Stimulated activated CD4-positive, alpha-beta T cell treated with anti-CD3 and anti-CD28 coated beads, TNF-alpha, amount 100 ng/mL, for 4 hours (primary cell): Measurements from ENCODE around the gene PPARA.

Experiments used
- DNase-seq, 3 experiments: peaks; one replicate each; pipeline ENCODE4 v3.0.0-alpha.2; 2020; ENCODE audit warnings: low read depth in 3 of 3

Gene PPARA

GRCh38 chr22:46143491-46144147, 6.7 kb upstream of the PPARA start:
- no peak for DNase-seq

DNA sequence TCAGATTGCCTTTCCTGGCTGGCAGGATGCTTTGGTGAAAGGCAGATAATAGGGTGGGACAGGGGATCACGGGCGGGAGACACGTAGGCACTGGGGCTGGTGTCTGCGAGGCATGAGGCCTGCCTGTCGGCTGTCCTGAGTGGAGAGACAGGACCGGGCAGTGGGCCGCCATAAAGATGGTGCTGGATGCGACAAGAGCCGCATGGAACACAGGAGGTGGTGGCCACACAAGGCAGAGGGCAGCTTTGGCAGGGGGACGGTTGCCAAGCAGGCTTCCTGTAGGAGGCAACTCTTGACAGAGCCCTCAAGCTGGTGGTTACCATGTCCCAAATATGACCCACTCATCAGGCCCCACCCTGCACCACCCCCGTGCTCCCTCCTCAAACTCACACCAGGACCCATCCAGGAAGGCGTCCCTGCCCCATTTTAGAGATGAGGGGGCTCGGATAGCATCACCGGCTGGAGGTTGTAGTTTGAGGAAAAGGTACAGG, 4.9 kb upstream of the PPARA start:
- no peak for DNase-seq

GRCh38 chr22:46145896-46146295, 4.4 kb upstream of the PPARA start:
- DNase-seq = no peak

DNA sequence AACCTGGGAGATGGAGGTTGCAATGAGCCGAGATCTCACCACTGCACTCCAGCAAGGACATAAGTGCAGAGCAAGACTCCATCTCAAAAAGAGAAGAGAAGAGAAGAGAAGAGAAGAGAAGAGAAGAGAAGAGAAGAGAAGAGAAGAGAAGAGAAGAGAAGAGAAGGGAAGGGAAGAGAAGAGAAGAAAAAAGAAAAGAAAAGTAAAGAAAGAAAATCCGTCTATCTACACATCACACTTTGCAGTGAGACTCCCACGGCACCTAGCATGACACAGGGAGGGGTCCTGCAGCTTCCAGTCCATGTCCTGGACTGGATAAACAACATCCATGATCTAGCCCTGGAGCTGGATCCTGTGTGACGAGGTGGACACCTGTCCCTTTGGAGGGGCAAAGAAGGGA, 4.0 kb upstream of the PPARA start:
- DNase-seq = no peak

DNA sequence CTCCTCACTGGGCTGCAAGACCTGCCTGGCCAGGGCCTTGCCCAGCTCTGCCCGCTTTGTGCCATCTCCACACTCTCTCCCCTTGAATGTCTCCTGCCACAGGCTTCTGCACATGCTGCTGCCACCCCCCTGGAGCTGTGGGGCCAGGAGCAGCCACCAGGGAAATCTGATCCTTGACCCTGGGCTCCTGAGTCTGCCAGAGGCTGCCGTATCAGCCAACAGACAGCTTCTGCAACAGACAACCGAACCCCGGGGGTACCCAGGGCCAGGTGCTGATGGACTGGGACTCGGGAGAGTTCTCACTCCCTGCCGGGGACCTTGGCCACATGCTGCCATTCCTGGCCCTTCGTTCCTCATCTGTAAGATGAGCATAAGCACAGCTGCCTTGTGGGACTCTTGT, 3.3 kb upstream of the PPARA start:
- no peak for DNase-seq

DNA sequence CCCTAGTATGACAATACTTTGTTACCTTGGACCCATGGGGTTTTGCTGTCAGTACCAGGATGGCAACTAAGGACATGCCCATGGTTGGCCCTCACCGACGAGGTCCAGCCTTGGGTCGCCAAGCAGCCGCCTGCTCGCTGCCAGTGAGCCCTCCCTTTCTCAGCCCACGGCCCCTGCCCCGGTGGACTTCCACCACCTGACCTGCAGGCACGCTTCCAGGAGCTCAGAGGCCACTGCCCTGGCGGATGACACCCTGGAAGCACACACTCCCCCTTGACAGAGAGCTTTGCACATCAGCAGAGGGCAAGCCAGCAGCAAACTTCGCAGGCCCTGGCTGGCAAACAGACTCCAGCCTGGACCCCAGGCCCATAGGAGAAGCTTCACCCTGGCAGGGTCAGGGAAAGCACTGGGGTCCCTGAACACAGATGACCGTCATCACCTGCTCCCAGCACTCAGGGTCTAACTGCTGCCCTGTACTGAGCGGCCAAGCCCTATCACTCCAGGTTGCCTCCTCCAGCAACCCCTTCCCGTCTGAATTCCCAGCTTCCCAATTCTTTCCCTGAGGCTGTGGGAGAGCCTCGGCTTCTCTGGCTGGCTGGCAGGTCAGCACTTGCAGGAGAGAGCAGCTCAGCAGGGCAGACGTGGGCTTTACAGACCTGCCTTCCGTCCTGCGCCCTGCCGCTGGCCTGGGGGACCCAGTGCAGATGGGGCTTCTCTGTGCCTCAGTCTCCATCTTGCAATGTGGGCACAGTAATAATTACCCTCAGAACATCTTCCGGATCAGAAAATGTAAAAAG, 2.7 kb upstream of the PPARA start:
- DNase-seq = no peak

DNA sequence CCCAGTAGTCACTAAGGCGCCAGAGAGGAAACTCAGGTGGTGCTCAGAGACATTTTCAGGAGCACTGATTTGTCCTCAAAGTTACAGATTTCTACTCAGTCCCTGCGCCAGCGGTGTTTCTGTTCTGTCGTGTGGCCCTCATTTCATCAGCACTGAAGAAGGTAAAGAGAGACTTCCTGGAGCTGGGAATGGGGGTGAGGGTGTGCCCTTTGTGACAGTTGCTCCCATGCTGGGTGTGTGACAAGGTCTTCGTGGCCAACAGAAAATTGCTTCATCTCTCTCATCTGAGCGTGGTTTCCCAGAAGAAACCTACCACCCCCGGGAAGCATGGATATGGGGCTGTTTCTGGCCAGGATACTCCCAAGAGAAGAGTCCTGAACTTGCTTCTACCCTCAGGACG, 2.0 kb upstream of the PPARA start:
- no peak for DNase-seq

DNA sequence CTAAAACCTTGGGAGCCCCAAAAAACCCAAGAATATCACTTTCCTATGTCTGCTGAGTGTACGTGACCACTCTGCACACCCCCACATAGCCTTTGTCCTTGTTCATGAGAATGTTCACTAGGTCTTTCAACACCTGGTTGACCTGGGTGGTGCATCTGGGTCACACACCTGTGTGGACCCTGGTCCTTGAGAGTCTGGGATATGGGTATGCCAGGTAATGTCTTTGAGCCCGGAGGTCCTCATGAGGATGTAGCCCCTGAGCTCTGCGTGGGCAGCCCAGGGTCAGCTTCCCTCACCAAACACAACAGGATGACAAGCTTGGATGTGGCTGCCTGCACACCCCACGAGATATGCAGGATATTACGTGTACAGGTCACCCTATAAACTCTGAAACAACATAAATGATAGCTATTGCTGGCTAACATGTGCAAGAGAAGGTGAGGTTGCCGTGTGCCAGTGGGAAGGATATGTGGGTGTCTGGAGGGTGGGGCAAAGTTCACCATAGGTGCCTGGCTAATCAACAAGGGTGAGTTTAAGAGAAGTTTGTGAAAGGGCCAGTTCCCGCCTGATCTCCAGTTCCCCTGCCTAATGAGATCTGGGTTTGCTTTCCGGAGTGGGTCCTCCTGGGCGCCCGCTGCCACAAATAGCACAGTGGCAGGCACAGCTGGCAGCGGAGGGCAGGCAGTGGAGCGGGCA, 1.4 kb upstream of the PPARA start:
- peak in 1 of 3 experiments; percentile 2 for DNase-seq

DNA sequence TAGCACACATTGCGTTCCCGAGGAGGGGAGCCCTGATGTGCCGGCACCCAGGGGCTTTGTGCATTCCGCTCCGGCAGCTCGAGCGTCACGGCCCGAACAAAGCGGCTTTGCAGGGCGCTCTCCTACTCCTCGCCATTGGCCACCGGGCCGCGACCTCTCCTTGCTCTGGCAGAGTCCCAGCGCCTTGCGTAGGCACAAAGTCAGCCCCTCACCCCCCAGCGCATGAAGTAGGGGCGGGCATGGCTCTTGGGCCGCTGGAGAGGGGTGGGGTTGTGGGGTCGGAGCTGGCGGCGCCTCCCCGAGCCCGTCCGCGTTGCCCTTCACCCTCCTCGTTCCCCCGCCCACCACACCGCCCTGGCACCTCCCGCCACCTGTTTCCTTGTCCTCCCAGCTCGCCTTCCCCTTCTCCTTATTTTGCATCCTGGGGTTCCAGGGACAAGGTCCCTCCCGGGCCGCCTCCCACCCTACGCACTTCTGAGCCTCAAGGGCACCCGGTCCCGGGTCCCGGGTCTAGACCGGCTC, 753 bp upstream of the PPARA start:
- peak in 2 of 3 experiments; percentile 9 to 15 for DNase-seq

GRCh38 chr22:46150655-46151477, 540 bp downstream of the PPARA start:
- peak; percentile 25 to 41 (median 33) for DNase-seq

- DNase-seq = no peak
These were observed 3.6 kb downstream of the PPARA start for GRCh38 chr22:46153930-46154329.

GRCh38 chr22:46156031-46156430, 5.7 kb downstream of the PPARA start:
- no peak for DNase-seq

- no peak for DNase-seq
These were observed 8.0 kb downstream of the PPARA start for GRCh38 chr22:46158283-46158682.

GRCh38 chr22:46159212-46159611, 8.9 kb downstream of the PPARA start:
- no peak for DNase-seq

- no peak for DNase-seq
These were observed 9.5 kb downstream of the PPARA start for GRCh38 chr22:46159777-46160176.

- no peak for DNase-seq
These were observed 12.0 kb downstream of the PPARA start for GRCh38 chr22:46162285-46162684.

GRCh38 chr22:46162771-46163556, 12.6 kb downstream of the PPARA start:
- no peak for DNase-seq

- DNase-seq = no peak
These were observed 13.2 kb downstream of the PPARA start for GRCh38 chr22:46163557-46163888.

GRCh38 chr22:46165977-46166376, 15.7 kb downstream of the PPARA start:
- no peak for DNase-seq

DNA sequence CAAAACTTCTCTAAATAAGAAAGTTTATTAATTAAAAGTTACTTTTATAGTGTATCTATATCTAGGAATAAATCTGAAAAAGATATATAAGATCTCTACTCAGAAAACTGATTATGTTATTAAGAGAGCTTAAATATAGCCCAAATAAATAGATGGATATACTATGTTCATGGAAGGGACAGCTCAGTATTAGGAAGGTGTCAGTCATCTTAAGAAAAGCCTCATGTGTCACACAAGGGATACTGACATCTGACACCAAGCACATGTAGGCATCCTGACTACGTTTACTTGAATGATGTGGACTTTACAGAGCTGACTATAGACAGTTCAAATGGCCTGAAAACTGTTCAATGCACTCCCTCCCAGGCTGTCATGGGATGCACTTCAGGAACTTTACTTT, 19.3 kb downstream of the PPARA start:
- DNase-seq = no peak

- no peak for DNase-seq
These were observed 21.6 kb downstream of the PPARA start for GRCh38 chr22:46171940-46172339.
